ENCODE data around the gene KRTAP5-2.

DNA sequence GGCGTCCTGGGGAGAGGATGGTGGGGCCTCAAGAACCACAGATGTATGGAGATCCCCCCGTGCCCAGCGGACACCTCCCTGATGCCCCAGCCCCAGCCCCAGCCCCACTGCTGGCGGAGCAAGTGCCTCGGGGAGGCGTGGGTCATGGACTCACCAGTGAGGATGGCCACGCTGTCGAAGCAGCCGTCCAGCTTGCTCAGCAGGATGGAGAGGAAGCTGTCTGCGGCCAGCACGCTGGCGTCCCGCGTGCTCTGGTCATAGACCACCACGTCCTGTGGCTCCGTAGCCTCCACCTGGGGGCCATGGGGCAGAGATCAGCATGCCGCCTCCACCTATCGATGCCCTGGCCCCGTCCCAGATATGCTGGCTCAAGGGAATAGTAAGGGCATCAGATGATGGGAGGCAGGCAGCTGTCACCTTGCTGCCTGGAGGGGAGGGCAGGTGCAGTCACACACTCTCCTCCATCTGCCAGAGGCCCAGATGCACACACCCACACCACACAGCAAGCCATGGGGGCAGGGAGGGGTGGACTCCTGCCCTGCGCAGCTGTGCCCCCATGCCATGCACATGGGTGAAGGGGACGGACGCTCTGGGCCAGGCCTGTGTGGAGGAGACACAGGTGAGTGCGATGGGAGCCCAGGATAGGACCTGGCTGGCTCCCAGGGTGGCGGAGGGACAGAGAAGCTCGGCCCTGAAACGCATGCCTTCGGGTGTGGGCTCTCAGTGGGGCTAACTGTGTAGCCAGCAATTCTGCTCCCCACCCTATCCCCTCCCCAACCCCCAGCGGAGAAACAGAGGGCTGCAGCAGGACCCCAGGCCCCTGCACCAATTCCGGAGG, 34.2 kb downstream of the KRTAP5-2 start:
- TF ChIP-seq, protein P1, sequence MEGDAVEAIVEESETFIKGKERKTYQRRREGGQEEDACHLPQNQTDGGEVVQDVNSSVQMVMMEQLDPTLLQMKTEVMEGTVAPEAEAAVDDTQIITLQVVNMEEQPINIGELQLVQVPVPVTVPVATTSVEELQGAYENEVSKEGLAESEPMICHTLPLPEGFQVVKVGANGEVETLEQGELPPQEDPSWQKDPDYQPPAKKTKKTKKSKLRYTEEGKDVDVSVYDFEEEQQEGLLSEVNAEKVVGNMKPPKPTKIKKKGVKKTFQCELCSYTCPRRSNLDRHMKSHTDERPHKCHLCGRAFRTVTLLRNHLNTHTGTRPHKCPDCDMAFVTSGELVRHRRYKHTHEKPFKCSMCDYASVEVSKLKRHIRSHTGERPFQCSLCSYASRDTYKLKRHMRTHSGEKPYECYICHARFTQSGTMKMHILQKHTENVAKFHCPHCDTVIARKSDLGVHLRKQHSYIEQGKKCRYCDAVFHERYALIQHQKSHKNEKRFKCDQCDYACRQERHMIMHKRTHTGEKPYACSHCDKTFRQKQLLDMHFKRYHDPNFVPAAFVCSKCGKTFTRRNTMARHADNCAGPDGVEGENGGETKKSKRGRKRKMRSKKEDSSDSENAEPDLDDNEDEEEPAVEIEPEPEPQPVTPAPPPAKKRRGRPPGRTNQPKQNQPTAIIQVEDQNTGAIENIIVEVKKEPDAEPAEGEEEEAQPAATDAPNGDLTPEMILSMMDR (IDR thresholded peaks at IDR 0.05): no peak
- TF ChIP-seq POLR2AphosphoS5 (IDR thresholded peaks at IDR 0.05): peak in 1 of 3 donors; percentile 0
